Measurements from ENCODE around the gene DRAXIN. TPM values are rescaled to one million over a fixed set of nuclear protein-coding genes. Genes with fewer than 3 reads are reported as not detected.

The DRAXIN gene
- total RNA-seq, 1 experiment from 2014 or later, result 0.14 TPM

- no peak for DNase-seq (ENCODE audit: low spot score)
- in situ Hi-C loops (cut with HindIII; ENCODE audit: low sequenced_read_pairs), result no loop called here
Observed at GRCh38 chr1:11703357-11704193, 12.1 kb downstream of the DRAXIN start.

DNA sequence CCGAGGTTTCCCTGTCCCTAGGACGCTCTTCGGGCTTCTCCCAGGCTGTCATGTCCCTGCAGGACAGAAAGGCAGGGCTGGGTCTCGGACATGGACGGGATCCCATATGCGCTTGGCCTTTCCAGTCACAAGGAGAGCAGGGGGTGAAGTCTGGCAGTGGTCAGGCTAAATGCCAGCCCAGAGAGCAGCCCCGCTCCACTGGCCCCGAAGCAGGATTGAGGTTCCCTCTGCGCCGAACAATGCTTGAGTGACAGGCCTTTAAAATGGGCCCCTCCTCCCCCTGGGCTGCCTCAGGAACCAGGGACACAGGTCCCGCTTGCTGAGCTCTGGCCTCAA lies 12.7 kb downstream of the DRAXIN start:
- DNase-seq (ENCODE audit: low spot score), result peak; percentile 37
- in situ Hi-C loops (cut with HindIII; ENCODE audit: low sequenced_read_pairs), result no loop called here

DNA sequence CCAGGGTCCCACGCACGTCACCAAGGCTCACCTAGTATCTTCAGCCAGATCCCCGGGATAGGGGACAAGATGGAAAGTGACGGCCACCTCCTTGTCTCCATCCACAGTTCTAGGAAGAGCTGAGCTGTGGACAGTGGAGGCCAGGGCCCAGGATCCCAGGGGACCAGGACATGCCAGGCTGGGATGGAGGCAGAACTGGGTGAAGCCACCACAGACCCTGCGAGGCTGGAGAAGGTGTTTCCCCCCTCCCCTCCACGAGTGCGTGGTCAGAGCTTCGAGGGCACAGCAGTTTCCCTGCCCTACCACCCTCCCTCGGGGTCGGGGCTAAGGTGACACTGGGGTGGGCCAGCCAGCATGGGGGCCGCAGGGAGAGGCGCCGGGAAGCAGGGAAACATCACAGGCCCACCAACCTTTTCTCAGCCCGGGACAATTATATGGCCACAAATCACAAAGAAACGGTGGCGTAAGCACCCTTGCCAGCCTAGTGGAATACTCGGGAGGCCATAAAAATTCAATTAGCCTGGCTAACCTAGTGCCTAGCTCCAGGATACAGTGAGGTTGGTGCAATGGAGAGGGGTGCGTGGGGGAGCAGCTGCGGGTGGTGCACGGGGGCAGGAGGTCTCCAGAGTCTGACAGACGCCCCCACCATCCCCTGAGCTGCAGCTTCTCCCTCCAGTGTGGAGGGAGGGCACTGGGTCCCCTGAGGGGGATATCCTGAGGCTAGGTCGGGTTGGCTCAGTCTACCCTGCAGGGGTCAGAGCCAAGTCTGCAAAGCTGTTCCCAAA lies 13.4 kb downstream of the DRAXIN start:
- in situ Hi-C loops (cut with HindIII; ENCODE audit: low sequenced_read_pairs), result no loop called here
- DNase-seq (ENCODE audit: low spot score), result no peak

DNA sequence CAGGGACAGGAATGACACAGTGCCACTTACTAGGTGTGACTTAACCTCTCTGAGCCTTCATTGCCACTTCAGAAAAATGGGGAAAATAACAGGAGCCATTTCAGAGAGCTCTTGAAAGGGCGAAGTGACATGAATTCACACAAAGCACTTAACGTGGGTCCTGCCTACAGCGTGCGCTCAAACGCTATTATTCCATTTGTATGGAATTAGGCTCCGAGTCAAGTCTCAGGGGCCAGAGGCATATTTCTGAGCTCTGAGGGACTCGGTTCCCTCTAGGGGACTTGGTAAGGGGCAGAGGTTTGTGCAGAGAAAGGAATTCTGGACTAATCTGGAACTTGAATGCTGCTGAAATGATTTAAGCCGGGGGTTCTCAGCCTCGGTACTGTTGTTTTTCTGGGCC lies 14.1 kb downstream of the DRAXIN start:
- DNase-seq (ENCODE audit: low spot score), result no peak
- in situ Hi-C loops (cut with HindIII; ENCODE audit: low sequenced_read_pairs), result no loop called here

- no peak for DNase-seq (ENCODE audit: low spot score)
- in situ Hi-C loops (cut with HindIII; ENCODE audit: low sequenced_read_pairs), result no loop called here
Observed at GRCh38 chr1:11706292-11706691, 14.8 kb downstream of the DRAXIN start.

DNA sequence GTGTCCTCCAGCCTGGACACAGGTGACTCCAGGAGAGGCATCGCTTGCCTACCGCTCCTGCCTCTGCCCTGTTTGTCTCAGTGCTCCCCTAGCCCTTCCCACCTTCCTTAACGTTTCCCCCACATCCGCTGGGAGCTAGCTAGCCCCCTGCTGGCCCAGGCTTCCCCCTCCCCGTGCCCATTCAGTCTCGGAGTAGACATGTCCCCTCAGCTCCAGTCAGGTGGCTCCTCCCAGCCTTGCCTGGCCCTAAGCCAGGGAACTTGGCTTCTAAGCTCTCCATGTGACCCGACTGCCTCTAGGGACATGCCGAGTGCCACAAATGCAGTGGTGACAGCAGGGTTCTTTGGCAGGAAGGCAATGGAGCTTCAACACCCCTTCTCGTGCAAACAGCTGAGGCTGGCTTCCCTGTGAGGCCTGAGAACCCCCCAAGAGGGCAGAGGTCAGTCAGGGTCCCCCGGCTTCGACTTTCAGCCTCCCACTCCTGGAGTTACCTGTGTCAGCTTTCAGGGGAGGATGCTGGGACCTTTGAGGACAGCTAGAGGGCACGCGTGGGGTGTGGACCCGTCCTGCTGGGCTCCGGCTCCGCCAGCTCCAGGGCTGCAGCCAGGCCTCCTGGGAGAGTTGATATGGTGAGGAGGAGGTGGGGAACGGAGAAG lies 16.2 kb downstream of the DRAXIN start:
- in situ Hi-C loops (cut with HindIII; ENCODE audit: low sequenced_read_pairs), result no loop called here
- peak; percentile 58 for DNase-seq (ENCODE audit: low spot score)

- DNase-seq (ENCODE audit: low spot score), result no peak
- in situ Hi-C loops (cut with HindIII; ENCODE audit: low sequenced_read_pairs), result no loop called here
Observed at GRCh38 chr1:11708554-11709350, 17.2 kb downstream of the DRAXIN start.

DNA sequence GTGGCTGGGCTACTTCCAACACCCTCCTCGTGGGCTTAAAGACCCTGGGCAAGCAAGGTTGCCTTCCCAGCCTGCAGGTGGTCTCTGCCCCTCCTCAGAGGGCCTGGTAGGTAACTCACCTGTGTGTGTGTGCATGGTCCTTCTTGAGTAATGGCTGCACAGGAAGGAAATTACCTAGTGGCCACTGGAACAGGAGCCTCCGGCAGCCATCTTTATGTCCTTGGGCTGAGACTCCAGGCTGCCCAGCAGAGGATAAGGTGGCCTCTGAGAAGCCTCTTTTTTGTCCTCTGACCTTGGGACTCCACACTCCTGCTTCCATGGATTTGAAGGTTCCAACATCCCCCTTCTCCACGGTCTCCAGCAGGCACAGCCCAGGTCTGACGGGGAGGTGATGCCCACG lies 20.0 kb downstream of the DRAXIN start:
- in situ Hi-C loops (cut with HindIII; ENCODE audit: low sequenced_read_pairs), result no loop called here
- DNase-seq (ENCODE audit: low spot score), result no peak

- DNase-seq (ENCODE audit: low spot score), result no peak
- in situ Hi-C loops (cut with HindIII; ENCODE audit: low sequenced_read_pairs), result no loop called here
Observed at GRCh38 chr1:11712285-11712684, 20.8 kb downstream of the DRAXIN start.

DNA sequence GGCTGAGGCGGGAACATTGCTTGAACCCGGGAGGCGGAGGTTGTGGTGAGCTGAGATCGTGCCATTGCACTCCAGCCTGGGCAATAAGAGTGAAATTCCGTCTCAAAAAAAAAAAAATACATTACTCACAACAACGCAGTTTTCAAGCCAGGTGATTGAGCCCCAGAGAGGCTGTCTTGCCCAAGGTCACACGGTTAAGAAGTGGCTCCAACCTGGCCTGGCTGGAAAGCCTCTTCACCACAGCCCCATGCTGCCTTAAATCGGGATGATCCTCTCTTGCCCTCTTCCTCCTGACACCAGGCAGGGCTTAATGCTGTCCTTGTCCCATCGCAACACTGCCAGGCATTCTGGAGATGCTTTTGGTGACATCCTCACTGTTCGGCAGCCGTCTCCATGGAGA lies 21.6 kb downstream of the DRAXIN start:
- no peak for DNase-seq (ENCODE audit: low spot score)
- in situ Hi-C loops (cut with HindIII; ENCODE audit: low sequenced_read_pairs), result no loop called here

GRCh38 chr1:11714831-11715575 lies 23.5 kb downstream of the DRAXIN start:
- in situ Hi-C loops (cut with HindIII; ENCODE audit: low sequenced_read_pairs), result no loop called here
- peak; percentile 56 for DNase-seq (ENCODE audit: low spot score)

- in situ Hi-C loops (cut with HindIII; ENCODE audit: low sequenced_read_pairs), result no loop called here
- peak; percentile 92 for DNase-seq (ENCODE audit: low spot score)
Observed at GRCh38 chr1:11719313-11720032, 28.0 kb downstream of the DRAXIN start.

GRCh38 chr1:11720033-11720376 lies 28.5 kb downstream of the DRAXIN start:
- DNase-seq (ENCODE audit: low spot score), result no peak
- in situ Hi-C loops (cut with HindIII; ENCODE audit: low sequenced_read_pairs), result no loop called here

DNA sequence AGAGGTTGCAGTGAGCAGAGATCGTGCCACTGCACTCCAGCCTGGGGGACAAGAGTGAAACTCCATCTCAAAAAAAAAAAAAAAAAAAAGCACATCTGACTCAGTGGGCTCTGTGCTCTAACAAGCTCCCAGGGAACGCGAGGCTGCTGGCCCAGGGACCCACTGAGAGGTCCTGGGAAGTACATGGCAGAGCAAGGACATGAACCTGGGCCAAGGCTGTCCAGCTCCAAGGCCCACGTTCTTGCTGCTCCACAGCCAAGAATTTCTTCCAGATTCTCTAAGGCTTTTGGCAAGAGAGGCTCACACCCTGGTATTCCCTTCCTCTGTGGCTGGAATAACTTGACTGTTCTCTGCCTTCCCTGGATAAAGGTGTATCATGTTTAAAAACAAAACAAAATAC lies 29.0 kb downstream of the DRAXIN start:
- in situ Hi-C loops (cut with HindIII; ENCODE audit: low sequenced_read_pairs), result no loop called here
- no peak for DNase-seq (ENCODE audit: low spot score)

- no peak for DNase-seq (ENCODE audit: low spot score)
- in situ Hi-C loops (cut with HindIII; ENCODE audit: low sequenced_read_pairs), result no loop called here
Observed at GRCh38 chr1:11721311-11721710, 29.8 kb downstream of the DRAXIN start.

GRCh38 chr1:11722538-11722937 lies 31.0 kb downstream of the DRAXIN start:
- no peak for DNase-seq (ENCODE audit: low spot score)
- in situ Hi-C loops (cut with HindIII; ENCODE audit: low sequenced_read_pairs), result no loop called here

DNA sequence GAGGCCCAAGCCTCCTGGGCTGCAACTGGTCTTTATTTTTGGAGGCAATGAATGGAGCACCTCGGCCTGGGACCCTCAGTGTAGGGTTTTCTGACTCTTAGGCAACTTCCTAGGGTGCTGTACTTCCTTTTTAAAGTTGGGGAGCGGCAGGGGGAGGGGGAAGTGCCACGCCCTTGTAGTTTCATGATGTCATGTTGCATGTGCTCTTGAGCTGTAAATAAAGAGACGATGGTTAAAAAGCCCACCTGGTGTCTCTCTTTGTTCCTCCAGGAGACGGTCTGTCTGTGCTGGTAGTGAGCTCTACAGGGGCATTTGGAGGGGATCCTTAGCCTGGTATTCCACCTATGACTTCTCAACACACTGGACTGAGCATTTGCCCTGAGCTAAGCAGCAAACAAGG lies 34.1 kb downstream of the DRAXIN start:
- in situ Hi-C loops (cut with HindIII; ENCODE audit: low sequenced_read_pairs), result no loop called here

GRCh38 chr1:11727119-11727518 lies 35.6 kb downstream of the DRAXIN start:
- DNase-seq (ENCODE audit: low spot score), result no peak
- in situ Hi-C loops (cut with HindIII; ENCODE audit: low sequenced_read_pairs), result no loop called here

More for the DNA sequence above, 34.1 kb downstream of the DRAXIN start:
- no peak for DNase-seq (ENCODE audit: low spot score)
